HG02840 (cell line): ENCODE measurements around the gene ADAMTS2.

Experiments
- ATAC-seq: cut with Tn5 transposase; IDR thresholded peaks from one replicate; pipeline ENCODE4 v1.9.1; 2021; ENCODE audit warnings: mild to moderate bottlenecking, moderate library complexity, moderate number of reproducible peaks; ENCODE audit not compliant: unreplicated experiment, low FRiP score

The ADAMTS2 gene

DNA sequence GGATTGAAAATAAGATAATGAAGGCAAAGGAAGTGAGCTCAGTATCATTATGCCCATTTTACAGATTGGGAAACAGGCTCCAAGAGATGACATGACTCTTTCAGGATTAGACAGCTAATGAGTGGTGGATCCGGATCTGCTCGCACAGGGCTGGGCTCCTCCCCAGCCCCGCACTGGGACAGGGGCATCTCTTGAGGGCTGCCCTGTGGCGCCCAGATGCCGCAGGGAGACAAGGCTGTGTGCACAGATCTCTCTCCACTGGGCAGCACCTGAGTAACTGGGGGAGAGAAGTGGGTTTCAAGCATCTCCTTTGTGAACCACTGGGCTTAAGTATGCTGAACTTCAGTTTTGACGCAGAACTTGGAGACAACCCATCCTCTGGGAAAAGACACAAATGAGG is 43.9 kb downstream of the ADAMTS2 start:
- no peak for ATAC-seq

DNA sequence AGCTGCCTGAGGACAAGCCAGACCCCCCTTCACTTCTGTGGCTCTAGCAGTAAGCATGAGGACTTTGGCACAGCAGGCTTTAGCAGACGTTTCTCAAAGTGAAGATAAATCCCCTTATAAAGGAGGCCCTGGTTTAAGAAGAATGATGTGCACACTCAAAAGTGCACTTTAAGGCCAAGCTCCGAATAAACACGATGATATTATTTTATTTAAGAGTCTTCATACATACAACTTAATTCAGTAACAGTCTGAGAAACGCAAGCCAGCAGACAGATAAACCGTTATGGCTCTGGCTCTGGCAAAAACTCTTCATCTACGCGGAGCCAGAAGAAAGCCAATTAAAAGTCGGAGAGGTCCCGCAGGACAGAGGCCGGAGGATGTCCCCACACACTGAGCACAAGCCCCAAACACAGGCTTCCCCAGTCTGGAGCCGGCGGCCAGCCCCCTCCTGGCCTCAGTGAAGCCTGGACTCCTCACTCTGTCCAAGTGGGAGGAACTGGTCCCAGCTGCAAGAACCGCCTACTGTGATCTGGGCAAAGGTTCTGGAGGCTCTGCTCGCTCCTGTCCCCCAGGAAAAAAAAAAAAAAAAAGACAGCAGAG is 44.6 kb downstream of the ADAMTS2 start:
- no peak for ATAC-seq

DNA sequence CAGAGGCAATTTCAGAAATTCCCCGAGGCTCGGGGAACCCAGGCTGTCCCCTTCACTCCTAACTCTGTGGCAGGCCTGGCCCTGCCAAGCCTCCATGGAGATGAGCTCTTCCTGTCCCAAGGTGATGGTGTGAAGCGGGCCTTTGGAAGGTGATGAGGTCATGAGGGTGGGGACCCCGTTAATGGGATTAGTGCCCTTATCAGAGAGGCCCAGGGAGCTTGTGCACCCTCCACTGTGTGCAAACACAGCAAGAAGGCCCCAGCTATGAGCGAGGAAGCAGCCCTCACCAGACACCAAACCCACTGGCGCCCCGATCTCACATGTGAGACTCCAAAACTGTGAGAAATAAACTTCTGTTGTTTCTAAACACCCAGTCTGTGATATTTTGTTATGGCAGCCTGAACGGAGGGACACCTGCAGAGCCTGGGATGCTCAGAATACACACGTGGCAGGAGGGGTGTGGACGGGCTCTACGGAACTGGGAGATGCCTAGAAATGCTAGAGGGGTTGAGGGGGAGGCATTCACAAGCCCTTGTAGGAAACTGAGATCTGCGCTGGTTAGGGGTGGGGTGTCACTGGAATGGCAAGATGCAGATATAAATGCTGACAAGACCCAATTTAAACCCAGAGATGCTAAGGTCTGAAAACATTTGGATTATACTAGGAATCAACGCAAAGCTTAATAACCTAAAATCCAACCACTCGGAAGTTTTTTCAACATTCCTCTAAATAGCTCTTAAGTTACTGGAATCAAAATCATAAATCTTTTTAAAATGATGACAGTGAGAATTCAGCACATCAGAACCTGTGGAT is 46.9 kb downstream of the ADAMTS2 start:
- no peak for ATAC-seq

DNA sequence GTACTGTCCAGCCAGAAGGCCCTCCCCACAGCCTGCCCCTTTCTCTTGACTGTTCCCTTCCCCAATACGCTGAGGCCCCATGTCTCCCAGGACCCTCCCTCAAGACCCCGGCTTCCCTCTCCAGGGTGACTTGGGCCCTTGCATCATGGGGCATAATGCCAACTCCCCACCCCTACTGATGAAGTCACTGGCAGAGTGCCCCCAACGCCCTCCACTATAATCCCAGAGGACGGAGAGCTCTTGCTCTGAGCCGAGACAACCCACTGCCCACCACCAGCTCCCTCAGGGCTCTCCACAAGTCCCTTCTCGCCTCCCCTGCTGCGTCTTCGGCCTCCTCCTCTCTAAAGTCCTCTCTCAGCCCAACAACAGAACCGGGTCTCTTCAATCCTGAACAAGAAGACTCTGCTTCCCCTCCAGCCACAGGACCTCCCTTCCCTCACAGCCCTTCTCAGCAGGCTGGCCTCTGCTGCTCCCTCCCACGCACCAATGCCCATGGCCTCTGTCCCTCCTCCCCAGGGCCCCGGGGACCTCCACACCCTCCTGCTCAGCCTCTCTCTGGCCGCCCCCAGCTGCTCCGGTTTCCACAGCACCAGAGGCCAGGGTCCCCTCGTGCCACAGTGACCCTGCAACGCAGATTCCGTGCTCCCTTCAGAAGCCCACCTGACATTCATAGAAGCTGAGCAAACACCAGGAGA is 47.6 kb downstream of the ADAMTS2 start:
- ATAC-seq, result no peak

DNA sequence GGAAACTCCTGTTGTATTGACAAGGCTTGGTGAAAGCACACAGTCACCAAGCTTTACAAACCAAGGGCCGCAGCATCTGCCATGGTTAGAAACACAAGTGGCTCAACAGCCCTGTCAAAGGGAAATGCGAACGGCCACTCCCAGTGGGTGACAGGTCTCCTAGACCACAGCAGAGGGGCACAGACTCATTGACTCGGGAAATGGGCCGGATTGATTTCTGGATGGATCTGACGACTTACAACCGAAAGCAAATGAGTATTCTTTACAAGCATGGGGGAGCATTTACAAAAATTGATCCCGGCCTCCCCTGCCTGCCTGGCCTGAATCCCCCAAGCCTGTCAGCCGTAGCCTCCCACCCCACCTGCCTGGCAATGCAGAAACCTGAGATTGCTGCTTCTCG is 48.2 kb downstream of the ADAMTS2 start:
- ATAC-seq, result no peak

DNA sequence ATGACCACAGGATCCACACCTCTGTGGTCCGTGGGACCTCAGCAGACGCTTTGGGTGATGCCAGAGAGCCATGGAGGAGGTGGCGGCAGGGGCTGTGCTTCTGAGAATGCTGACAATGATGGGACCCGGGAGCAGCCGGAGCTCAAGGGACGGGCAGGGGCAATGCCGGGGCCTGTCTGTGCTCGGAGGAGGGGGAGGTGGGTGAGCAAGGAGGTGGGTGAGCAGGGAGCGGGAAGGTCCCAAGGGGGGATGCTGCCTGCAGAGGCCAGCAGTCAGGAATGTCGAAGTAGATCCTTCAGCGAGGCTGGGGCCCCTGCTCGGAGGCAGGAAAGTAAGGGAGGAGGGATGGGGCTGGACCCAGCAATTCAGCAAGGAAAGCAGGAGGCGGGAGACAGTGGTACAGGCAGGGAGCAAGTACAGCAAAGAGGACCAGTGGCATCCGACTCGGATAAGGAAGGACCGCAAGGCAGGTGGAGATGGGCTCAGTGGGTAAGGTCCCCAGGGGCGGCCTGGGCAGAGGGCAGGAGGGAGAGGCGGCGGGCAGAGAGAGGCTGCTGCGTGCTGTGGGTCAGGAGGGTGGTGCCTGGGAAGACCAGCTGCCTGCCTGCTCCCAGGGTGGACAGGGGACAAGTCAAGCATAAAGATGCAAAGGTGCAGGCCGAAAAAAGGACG is 49.0 kb downstream of the ADAMTS2 start:
- no peak for ATAC-seq

DNA sequence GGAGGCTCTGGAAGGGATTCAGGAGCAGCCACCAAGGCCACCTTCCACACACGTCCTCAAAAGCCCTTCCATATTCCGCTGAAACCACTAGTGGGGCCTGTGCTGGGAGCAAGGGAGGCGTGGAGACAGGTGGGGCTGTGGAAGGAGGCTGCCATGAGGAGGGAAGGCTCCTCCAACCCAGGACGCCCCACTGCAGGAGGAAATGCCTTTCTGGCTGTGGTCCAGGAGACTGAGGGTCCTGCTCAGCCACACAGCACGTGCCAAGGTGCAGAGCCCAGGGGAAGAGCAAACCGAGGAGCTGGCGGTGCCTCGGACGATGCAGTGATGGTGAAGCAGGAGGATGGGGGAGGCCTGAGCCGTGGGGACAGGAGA is 49.5 kb downstream of the ADAMTS2 start:
- no peak for ATAC-seq

DNA sequence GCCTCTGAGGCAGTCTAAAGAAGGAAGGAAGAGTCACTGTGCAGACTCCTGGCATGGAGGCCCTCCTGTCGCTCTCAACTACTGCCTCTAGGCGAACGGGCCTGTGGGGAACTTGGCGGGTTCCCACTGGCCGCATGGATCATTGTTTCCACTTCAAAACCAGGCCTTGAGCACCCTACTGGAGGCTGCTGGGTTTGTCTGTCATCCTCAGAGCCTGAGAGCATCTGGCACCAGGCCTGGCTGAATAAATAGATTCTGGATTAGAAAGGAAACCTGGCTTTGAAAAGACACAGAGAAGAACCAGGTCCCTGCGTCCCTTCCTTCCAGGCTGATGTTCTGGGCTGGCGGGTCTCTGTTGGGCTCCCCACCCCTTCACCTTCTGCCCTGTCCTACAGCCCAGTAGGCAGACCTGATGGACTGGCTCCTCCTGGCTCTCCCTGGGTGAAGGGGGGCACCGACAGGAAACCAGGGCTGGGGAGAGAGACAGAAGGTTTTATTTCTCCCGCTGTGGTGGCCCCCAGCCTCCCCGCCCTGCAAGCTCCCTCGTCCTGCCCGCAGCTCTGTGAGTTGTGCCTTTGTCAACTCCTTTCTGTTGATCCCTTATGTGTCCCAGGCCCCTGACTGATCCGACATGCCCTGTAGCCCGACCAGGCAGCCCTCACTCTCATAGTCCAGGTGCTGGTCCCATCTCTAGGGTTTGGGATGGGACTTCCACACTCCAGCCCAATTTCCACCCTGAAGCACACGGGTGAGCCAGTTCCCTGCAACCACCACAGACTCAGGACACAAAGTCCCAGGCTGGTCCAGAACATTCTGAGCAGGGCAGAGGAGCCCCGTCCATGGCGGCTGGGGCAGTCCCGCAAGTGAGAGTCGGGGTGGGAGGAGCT is 50.1 kb downstream of the ADAMTS2 start:
- ATAC-seq, result no peak

DNA sequence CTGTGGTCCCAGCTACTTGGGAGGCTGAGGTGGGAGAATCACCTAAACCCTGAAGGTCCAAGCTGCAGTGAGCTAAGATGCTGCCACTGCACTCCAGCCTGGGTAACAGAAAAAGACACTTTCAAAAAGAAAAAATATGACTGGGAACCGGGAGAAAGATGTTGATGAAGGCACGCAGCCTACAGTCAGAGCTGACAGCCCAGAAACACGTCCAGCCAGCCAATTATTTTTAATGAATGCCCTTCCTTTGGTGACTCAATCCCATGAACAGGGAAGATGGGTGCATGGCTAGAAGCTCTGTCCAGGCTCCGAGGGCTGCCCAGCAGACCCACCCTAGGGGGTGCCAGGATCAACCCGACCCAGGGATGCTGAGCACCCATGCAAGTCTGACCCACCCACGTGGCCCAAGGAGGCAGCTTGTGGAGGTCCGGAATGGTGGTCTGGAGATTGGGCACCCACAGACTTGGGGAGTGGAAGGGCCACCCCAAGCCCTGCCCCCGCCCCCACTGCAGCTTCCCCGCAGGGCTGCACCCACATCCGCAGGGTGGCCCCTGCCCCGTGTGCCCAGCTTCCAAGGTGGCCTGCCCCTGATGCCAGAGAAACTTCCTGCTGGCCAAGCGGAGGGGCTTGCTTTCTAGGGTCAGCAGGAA is 51.0 kb downstream of the ADAMTS2 start:
- ATAC-seq, result no peak

DNA sequence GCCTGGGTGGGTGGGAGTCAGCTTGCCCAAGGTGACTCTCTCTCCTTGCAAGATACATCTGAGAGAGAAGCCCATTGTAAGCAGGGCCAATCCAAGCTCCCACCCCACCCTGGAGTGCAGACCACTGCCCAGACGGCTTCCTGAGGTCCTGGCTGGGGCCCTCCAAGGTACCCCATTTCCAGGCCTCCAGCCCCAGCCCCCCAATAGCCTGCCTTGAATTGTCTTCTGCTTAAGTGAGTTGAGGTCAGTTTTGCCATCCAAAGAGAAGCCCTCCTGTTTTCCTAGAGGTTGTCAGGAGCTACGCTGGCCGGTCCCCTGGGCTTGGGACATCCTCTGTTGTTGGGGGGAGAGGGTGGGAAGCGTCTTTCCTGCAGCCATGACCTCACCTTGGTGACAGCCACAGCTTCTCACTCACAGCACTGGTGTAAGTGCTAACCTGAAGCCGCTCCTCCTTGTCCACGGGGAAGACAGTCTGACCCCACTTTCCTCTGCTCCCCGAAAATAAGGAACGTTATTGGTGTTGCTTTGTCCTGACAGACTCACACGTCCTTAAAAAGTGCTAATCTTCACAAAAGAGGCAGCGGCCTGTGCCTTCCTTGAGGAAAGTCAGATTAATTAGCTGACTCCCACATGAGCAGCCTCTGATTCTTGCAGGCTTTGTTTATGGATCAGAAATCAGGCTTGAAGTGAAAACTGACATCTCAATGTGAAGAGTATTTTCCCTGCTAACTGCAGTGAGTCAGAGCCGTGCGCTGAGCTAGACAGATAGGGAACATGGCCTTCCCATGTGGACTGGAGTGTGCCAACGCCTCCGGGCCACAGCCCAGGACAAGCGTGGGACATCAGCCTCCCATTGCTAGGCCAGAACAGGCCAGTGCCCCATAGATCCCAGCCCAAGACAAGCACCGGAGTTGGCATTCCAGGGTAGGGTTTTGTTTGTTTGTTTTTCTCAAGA is 52.3 kb downstream of the ADAMTS2 start:
- no peak for ATAC-seq

DNA sequence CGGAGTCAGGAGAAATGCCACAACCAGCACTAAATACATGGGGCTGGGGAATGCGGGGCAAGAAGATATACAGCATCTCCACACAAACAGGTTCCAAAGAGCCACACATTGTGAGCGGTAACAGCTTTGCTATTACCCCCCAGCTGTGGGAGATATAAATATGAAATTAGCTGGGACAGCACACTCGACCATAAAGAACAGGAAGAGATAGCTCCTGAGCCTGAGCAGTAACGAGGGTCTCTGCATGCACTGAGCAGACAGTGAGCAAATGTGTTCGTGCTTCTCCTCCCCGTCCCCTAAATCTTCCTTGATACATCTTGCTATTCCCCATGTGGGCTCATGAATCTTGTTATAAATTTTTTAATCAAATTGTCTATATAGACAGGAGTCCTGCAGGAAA is 53.1 kb downstream of the ADAMTS2 start:
- no peak for ATAC-seq

DNA sequence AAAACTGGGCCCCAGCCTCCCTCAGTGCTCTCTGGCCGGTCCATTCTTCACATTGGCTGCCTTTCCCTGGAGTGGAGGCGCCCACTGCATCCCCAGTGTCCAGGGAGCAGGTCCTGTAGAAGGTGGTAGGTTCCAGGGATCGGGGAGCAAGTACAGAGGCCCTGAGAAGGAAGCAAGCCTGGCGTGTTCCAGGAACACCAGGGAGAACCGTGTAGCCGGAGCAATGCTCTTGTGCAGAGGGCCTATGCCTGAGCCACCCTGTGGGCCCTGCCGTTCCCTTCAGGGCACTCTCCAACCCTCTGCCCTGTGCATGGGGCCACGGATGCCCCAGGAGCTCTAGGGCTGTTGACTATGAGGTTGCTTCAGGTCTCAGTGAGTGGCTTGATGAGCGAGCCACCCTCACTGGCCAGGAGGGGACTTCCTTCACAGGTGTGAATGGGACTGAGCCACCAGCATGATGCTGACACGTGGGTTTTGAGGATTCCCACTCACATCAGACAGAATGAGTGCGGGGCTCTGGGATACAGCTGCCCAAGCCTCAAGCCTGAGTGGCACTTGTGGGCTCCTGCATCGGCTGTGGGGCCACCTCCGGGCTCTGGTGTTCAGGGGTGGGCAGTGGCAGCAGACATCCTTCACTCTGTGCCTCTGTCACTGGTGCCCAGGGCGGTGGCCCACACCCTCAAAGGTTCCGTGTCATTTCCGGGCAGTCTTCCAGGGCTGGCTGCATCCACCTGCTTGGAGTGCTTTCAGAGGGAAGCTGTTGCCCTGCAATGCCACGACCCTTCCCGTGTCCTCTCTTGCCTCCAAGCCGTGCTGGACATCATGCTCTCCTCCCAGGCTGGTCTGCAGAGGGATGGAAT is 54.4 kb downstream of the ADAMTS2 start:
- no peak for ATAC-seq

DNA sequence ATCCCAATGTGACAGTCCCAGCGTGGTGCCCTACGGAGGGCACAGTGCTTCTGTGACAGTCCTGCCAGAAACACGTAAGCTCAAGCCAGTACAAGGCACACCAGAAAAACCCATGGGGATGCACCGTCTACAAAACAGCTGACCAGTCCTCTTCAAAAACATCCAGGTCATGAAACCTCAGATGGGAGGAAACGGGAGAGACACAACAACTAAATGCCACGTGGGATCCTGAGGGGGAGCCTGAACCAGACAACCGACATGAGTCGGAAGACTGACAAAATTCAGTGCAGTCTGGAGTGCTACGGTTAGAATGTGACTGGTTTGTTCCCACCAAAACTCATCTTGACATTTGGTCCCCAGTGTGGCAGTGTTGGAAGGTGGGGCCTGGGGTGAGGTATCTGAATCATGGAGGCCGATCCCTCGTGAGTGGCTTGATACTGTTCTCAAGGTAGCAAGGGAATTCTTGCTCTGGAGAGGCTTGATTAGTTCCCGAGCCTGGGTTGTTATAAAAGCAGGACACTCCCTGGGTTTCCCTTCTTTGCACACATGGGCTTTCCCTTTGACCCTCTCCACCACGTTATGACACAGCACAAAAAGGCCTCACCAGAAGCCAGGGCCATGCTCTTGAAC is 55.4 kb downstream of the ADAMTS2 start:
- ATAC-seq, result no peak

DNA sequence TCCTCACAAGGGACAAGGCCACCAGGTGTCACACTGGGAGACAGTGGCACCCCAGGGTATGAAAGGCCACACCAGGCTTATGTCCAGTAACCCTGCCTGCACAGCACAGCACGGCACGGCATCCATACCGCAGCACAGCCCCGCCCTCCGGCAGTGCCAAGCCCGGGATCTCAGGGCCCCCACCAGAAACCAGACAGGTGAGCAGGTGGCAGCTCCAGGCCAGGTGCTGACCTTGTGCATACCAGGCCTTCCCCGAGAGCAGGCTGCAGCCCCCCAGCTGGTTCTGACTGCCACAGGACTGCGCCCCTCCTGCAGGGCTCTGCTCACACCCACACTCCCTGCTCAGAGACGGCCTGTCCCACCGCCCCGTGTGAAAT is 56.5 kb downstream of the ADAMTS2 start:
- no peak for ATAC-seq

DNA sequence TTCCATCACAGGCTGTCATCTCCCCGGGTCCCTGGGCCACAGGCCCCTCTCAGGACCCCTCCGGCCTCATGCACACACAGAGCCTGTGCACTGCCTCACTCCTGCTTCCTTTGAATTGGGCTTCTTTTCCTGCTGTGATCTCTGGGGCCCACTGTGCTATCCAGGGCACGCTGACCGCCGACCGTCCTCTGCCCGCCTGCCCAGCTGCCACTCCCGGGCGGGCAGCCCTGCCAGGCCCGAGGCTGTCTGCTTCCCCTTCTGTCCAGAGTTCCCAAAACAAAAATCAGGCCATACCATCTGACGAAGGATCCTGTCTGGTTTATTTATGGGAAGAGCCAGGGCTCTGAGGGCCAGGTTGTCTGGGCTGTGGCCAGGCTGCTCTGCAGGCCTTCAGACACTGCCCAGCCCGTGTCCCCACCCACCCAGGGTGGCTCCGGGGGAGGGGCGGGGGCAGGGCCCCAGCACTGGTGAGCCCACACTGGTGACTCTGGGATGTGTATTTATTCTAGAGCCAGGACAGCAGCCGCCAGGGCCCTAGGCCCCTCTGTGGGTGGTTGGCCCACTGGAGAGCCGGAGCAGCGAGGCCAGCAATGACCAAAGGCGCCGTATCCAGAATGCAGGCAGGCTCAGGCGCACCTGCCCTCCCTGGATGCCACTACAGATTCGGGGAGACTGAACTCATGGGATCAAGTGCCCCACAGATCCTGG is 57.0 kb downstream of the ADAMTS2 start:
- no peak for ATAC-seq

DNA sequence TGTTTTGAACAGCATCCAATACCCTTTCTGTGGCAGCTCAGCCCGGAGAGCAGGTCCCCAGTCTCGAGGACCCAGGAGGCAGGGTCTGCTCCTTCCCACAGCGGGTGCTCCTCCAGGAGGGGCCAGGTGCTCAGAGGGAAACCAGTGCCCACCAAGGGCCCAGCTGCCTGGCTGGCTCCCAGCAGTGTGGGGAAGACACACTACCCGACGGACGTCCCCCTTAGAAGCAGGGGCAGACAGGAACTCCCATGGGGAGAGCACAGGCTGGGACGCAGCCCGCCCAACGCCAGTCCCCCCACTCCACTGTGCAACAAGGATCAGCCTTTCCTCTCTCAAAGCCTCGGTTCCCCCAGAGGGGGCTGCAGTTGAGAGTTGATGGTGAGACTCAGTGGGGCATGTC is 57.6 kb downstream of the ADAMTS2 start:
- no peak for ATAC-seq

DNA sequence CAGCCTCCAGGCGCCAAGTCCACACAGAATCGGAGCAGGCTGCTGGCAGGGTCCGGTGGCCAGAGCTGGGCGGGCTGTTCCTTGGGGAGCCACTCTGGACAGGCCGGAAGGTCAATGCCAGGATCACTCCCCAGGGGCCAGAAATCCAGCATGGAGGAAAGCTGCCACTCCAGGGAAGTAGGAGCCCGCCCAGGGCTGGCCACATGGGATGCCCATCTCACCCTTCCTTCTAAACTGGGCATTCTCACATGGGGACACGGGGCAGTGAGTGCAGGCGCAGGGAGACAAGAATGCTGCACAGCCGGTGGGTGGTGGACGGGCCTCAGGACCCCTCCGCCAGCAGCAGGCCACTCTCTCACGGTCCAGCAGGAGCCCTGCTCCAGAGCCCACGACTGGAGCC is 58.2 kb downstream of the ADAMTS2 start:
- ATAC-seq, result no peak
